Colonic mucosa (tissue), 4 donors: Measurements from ENCODE around the gene SP3. TPM values are rescaled to one million over a fixed set of nuclear protein-coding genes. Genes with fewer than 3 reads are reported as not detected.
A peak's percentile ranks its signal among the peaks of the same experiment; 100 is the strongest.
"Not testable (repeated sequence)": the region's sequence is repeated elsewhere in the genome, so short reads cannot be mapped to it uniquely, and the experiment has no call there.

Experiments used
- DNase-seq: peaks from one replicate; pipeline ENCODE4 v3.0.0-alpha.2; 2020
- H3K27ac ChIP-seq: fragments of 200-600 bp; one replicate; pipeline ENCODE4 v1.8.0; 2021
- H3K27me3 ChIP-seq: fragments of 200-600 bp; one replicate; pipeline ENCODE4 v1.8.0; 2021
- H3K36me3 ChIP-seq: fragments of 200-600 bp; one replicate; pipeline ENCODE4 v1.8.0; 2021
- H3K4me1 ChIP-seq: fragments of 200-600 bp; one replicate; pipeline ENCODE4 v1.8.0; 2021; ENCODE audit warnings: mild to moderate bottlenecking
- H3K4me3 ChIP-seq: fragments of 200-600 bp; one replicate; pipeline ENCODE4 v1.8.0; 2021
- H3K9ac ChIP-seq, 2 donors: one replicate each; pipeline ENCODE4 v1.7.0; 2013; ENCODE audit warnings: control low read depth in 2 of 2, low read depth in 2 of 2, low read length in 2 of 2
- H3K9me3 ChIP-seq: fragments of 200-600 bp; one replicate; pipeline ENCODE4 v1.8.0; 2021
- CTCF ChIP-seq: fragments of 200-600 bp; IDR thresholded peaks from one replicate; pipeline ENCODE4 v1.8.0; 2022; ENCODE audit warnings: antibody characterized with exemption, mild to moderate bottlenecking
- intact Hi-C: fragments of 100-400 bp; cut with DNase I; formaldehyde crosslinking; loops from one replicate; pipeline ENCODE4 v1.14.1; 2022
- total RNA-seq, 2 donors: library from RNA; stranded (reverse); fragmentation: NEBNext Ultra II Directional in 1 of 2; extraction: Animal tissue kit (Norgen Biotek cat#: 25700) in 1 of 2; gene quantifications; one replicate each; pipeline ENCODE4 v1.2.1, GENCODE V29; 2021
- donor health status: healthy.
- donor health status: DM: no; HTN: no; CAD: no.
- donor health status: DM: no; HTN: no; CAD: no.

The SP3 gene
- total RNA-seq, 2 donors from 2014 or later: 77.0 to 99.0 TPM

GRCh38 chr2:173891315-173892037 is 73.7 kb downstream of the SP3 start:
- no peak for TF ChIP-seq CTCF
- DNase-seq: no peak
- no peaks in the 10 kb centered on the region for H3K27me3 ChIP-seq
- H3K4me3 ChIP-seq: no peak overlapping the region
- intact Hi-C loops: no loop called here
- H3K36me3 ChIP-seq: no peaks in the 10 kb centered on the region
- no peaks in the 10 kb centered on the region for H3K9me3 ChIP-seq
- no peak overlapping the region for H3K27ac ChIP-seq
- no peaks in the 10 kb centered on the region for H3K4me1 ChIP-seq
- no peak overlapping the region for H3K9ac ChIP-seq

GRCh38 chr2:173889464-173889863 is 75.7 kb downstream of the SP3 start:
- H3K36me3 ChIP-seq, H3K9me3 ChIP-seq, H3K9ac ChIP-seq, H3K4me1 ChIP-seq, H3K4me3 ChIP-seq, H3K27ac ChIP-seq, H3K27me3 ChIP-seq, DNase-seq: not testable (repeated sequence)
- intact Hi-C loops: loop anchor here (10.0 kb wide), 2 partner anchors 155 to 455 kb away; no protein-coding TSS in a partner anchor

- Histone ChIP-seq H3K4me3 (no peak overlapping the region), H3K4me1 (no peaks in the 10 kb centered on the region), H3K36me3 (no peaks in the 10 kb centered on the region), H3K27ac (no peak overlapping the region), H3K27me3 (no peaks in the 10 kb centered on the region), H3K9ac (no peak overlapping the region), H3K9me3 (no peaks in the 10 kb centered on the region)
- DNase-seq: no peak
- intact Hi-C loops: loop anchor here (10.0 kb wide), 2 partner anchors 158 to 458 kb away; no protein-coding TSS in a partner anchor
- no peak for TF ChIP-seq CTCF
These were observed 78.6 kb downstream of the SP3 start for GRCh38 chr2:173886613-173887012.

GRCh38 chr2:173884025-173884802 is 81.0 kb downstream of the SP3 start:
- Histone ChIP-seq H3K9me3 (no peaks in the 10 kb centered on the region), H3K4me1 (no peaks in the 10 kb centered on the region), H3K4me3 (no peak overlapping the region), H3K27ac (no peak overlapping the region), H3K36me3 (no peaks in the 10 kb centered on the region), H3K9ac (no peak overlapping the region), H3K27me3 (no peaks in the 10 kb centered on the region)
- peak; percentile 34 for DNase-seq
- intact Hi-C loops: loop anchor here (10.0 kb wide), 2 partner anchors 161 to 461 kb away; no protein-coding TSS in a partner anchor
- peak; percentile 55 for TF ChIP-seq CTCF

- H3K27ac ChIP-seq: no peak overlapping the region
- no peaks in the 10 kb centered on the region for H3K4me1 ChIP-seq
- no peak overlapping the region for H3K4me3 ChIP-seq
- no peaks in the 10 kb centered on the region for H3K36me3 ChIP-seq
- no peak for DNase-seq
- intact Hi-C loops: loop anchor here (10.0 kb wide), 2 partner anchors 163 to 463 kb away; no protein-coding TSS in a partner anchor
- H3K27me3 ChIP-seq: no peaks in the 10 kb centered on the region
- no peaks in the 10 kb centered on the region for H3K9me3 ChIP-seq
- H3K9ac ChIP-seq: no peak overlapping the region
- TF ChIP-seq CTCF: no peak
These were observed 83.3 kb downstream of the SP3 start for GRCh38 chr2:173881886-173882285.
